ENCODE results near the gene MAMLD1.

MAMLD1 gene

GRCh38 chrX:150372756-150373155 is 9.6 kb downstream of the MAMLD1 start:
- Histone ChIP-seq H3K9ac (ENCODE audit: low read length in 5 of 5) (no peak overlapping the region), H3K27ac (ENCODE audit: low read depth, low read length) (no peak overlapping the region), H3K4me3 (ENCODE audit: low read depth in 1 of 5, low read length in 5 of 5) (no peak overlapping the region), H3K9me3 (ENCODE audit: control insufficient read depth in 5 of 5, low read length in 5 of 5) (no peaks in the 10 kb centered on the region), H3K4me1 (ENCODE audit: control insufficient read depth in 5 of 5, insufficient read depth in 5 of 5, low read length in 5 of 5) (no peaks in the 10 kb centered on the region), H3K27me3 (ENCODE audit: control insufficient read depth in 5 of 5, insufficient read depth in 4 of 5, low read length in 5 of 5) (peaks cover 0 to 10% (median 0%) of the 10 kb centered on the region in 5 donors), H3K36me3 (ENCODE audit: control insufficient read depth in 5 of 5, insufficient read depth in 5 of 5, low read length in 5 of 5) (no peaks in the 10 kb centered on the region)

DNA sequence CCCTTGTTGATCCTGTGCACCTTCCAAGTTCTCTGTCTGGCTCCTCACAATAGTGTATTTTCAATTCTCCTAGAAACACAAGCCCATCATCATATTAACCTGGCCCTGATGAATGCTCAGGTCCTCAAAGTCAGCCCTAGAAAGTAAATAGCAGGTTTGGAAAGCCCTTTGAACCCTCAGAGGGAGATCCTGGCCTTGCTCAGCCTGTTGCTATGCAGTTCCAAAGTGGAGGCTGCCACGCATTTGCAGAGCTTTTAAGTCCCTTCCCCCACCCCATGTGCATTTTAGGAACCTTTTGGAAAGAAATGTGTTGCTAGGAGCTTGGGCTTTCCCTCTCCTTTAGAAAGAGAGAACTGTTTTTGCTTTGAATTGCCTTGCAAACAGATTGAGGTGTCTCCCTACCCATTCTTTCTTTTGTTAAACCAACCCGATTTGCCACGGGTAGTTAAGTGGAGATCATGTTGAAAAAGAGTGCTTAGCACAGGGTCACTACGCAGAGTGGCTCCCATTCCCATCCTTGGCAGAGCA is 12.2 kb downstream of the MAMLD1 start:
- Histone ChIP-seq H3K27me3 (ENCODE audit: control insufficient read depth in 5 of 5, insufficient read depth in 4 of 5, low read length in 5 of 5) (peaks cover 0 to 10% (median 0%) of the 10 kb centered on the region in 5 donors), H3K9ac (ENCODE audit: low read length in 5 of 5) (no peak overlapping the region), H3K36me3 (ENCODE audit: control insufficient read depth in 5 of 5, insufficient read depth in 5 of 5, low read length in 5 of 5) (no peaks in the 10 kb centered on the region), H3K27ac (ENCODE audit: low read depth, low read length) (no peak overlapping the region), H3K9me3 (ENCODE audit: control insufficient read depth in 5 of 5, low read length in 5 of 5) (no peaks in the 10 kb centered on the region), H3K4me3 (ENCODE audit: low read depth in 1 of 5, low read length in 5 of 5) (no peak overlapping the region), H3K4me1 (ENCODE audit: control insufficient read depth in 5 of 5, insufficient read depth in 5 of 5, low read length in 5 of 5) (no peaks in the 10 kb centered on the region)

DNA sequence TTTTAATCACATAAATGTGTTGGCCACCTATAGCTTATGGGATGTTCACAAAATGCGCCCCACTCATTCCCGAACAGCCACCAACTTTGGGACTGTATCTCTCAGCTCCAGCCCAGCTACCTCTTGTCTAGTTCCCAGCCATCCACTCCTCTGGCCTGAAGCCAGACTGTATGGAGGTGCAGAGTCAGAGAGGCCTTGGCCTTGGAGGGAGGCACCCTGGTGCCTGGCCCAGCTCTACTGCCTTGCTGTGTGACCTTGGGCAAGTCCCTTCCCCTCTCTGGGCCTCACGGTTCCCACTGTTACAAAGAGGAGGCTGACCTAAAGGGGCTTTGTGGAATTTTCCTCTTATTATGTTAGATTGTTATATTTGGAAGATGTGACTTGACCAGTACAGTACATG is 13.9 kb downstream of the MAMLD1 start:
- Histone ChIP-seq H3K27ac (ENCODE audit: low read depth, low read length) (no peak overlapping the region), H3K9me3 (ENCODE audit: control insufficient read depth in 5 of 5, low read length in 5 of 5) (no peaks in the 10 kb centered on the region), H3K36me3 (ENCODE audit: control insufficient read depth in 5 of 5, insufficient read depth in 5 of 5, low read length in 5 of 5) (no peaks in the 10 kb centered on the region), H3K9ac (ENCODE audit: low read length in 5 of 5) (no peak overlapping the region), H3K4me1 (ENCODE audit: control insufficient read depth in 5 of 5, insufficient read depth in 5 of 5, low read length in 5 of 5) (no peaks in the 10 kb centered on the region), H3K27me3 (ENCODE audit: control insufficient read depth in 5 of 5, insufficient read depth in 4 of 5, low read length in 5 of 5) (peaks cover 0 to 3% (median 0%) of the 10 kb centered on the region in 5 donors), H3K4me3 (ENCODE audit: low read depth in 1 of 5, low read length in 5 of 5) (no peak overlapping the region)

DNA sequence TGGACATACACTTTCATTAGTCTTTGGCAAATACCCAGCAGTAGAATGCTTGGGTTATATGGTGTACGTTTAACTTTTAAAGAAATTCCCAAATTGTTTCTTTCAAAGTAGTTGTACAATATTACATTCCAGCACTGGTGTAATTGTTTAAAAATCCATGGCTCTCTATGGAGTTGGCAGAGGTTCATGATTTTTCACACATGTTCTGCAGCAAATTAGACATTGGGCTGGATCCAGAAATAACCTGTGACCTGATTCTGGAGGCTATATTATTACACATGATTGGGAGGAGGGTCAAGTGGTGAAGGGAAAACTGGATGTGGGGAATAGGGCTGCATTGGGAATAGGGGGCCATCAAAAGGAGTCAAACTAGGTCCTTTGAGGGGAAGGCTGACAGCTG is 41.9 kb downstream of the MAMLD1 start:
- H3K27ac ChIP-seq (ENCODE audit: low read depth, low read length), result no peak overlapping the region
- no peaks in the 10 kb centered on the region for H3K4me1 ChIP-seq (ENCODE audit: control insufficient read depth in 5 of 5, insufficient read depth in 5 of 5, low read length in 5 of 5)
- H3K36me3 ChIP-seq (ENCODE audit: control insufficient read depth in 5 of 5, insufficient read depth in 5 of 5, low read length in 5 of 5), result no peaks in the 10 kb centered on the region
- no peak overlapping the region for H3K4me3 ChIP-seq (ENCODE audit: low read depth in 1 of 5, low read length in 5 of 5)
- H3K27me3 ChIP-seq (ENCODE audit: control insufficient read depth in 5 of 5, insufficient read depth in 4 of 5, low read length in 5 of 5), result no peaks in the 10 kb centered on the region
- no peaks in the 10 kb centered on the region for H3K9me3 ChIP-seq (ENCODE audit: control insufficient read depth in 5 of 5, low read length in 5 of 5)
- no peak overlapping the region for H3K9ac ChIP-seq (ENCODE audit: low read length in 5 of 5)

GRCh38 chrX:150405576-150405975 is 42.5 kb downstream of the MAMLD1 start:
- no peak overlapping the region for H3K9ac ChIP-seq (ENCODE audit: low read length in 5 of 5)
- no peak overlapping the region for H3K27ac ChIP-seq (ENCODE audit: low read depth, low read length)
- H3K4me1 ChIP-seq (ENCODE audit: control insufficient read depth in 5 of 5, insufficient read depth in 5 of 5, low read length in 5 of 5), result peaks cover 0 to 2% (median 0%) of the 10 kb centered on the region in 5 donors
- no peaks in the 10 kb centered on the region for H3K9me3 ChIP-seq (ENCODE audit: control insufficient read depth in 5 of 5, low read length in 5 of 5)
- no peak overlapping the region for H3K4me3 ChIP-seq (ENCODE audit: low read depth in 1 of 5, low read length in 5 of 5)
- H3K36me3 ChIP-seq (ENCODE audit: control insufficient read depth in 5 of 5, insufficient read depth in 5 of 5, low read length in 5 of 5), result no peaks in the 10 kb centered on the region
- H3K27me3 ChIP-seq (ENCODE audit: control insufficient read depth in 5 of 5, insufficient read depth in 4 of 5, low read length in 5 of 5), result no peaks in the 10 kb centered on the region

DNA sequence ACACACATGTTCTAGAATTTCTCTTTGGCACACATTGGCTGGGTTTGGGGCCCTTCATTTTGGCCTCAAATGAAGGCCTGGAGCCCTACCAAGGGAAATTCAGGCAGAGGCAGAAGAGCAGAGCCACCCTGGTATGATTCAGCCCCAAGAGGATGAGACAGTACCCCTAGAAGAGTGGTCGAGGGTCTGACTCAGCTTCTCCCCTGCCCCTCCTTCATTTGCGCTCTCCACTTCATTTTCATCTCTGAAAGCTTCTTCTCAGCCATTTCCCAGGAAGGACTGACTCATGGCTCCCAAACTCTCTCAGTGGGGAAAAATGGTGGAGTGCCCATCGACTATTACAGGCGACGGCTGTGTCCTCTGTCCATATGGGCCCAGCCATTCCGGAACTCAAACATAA is 43.5 kb downstream of the MAMLD1 start:
- Histone ChIP-seq H3K27ac (ENCODE audit: low read depth, low read length) (no peak overlapping the region), H3K4me1 (ENCODE audit: control insufficient read depth in 5 of 5, insufficient read depth in 5 of 5, low read length in 5 of 5) (peaks cover 0 to 2% (median 0%) of the 10 kb centered on the region in 5 donors), H3K27me3 (ENCODE audit: control insufficient read depth in 5 of 5, insufficient read depth in 4 of 5, low read length in 5 of 5) (peaks cover 0 to 3% (median 0%) of the 10 kb centered on the region in 5 donors), H3K9ac (ENCODE audit: low read length in 5 of 5) (no peak overlapping the region), H3K9me3 (ENCODE audit: control insufficient read depth in 5 of 5, low read length in 5 of 5) (no peaks in the 10 kb centered on the region), H3K36me3 (ENCODE audit: control insufficient read depth in 5 of 5, insufficient read depth in 5 of 5, low read length in 5 of 5) (no peaks in the 10 kb centered on the region), H3K4me3 (ENCODE audit: low read depth in 1 of 5, low read length in 5 of 5) (no peak overlapping the region)

- Histone ChIP-seq H3K9me3 (ENCODE audit: control insufficient read depth in 5 of 5, low read length in 5 of 5) (no peaks in the 10 kb centered on the region), H3K4me1 (ENCODE audit: control insufficient read depth in 5 of 5, insufficient read depth in 5 of 5, low read length in 5 of 5) (peaks cover 0 to 2% (median 0%) of the 10 kb centered on the region in 5 donors), H3K27ac (ENCODE audit: low read depth, low read length) (no peak overlapping the region), H3K4me3 (ENCODE audit: low read depth in 1 of 5, low read length in 5 of 5) (no peak overlapping the region), H3K36me3 (ENCODE audit: control insufficient read depth in 5 of 5, insufficient read depth in 5 of 5, low read length in 5 of 5) (no peaks in the 10 kb centered on the region), H3K9ac (ENCODE audit: low read length in 5 of 5) (no peak overlapping the region), H3K27me3 (ENCODE audit: control insufficient read depth in 5 of 5, insufficient read depth in 4 of 5, low read length in 5 of 5) (peaks cover 0 to 3% (median 0%) of the 10 kb centered on the region in 5 donors)
Observed at GRCh38 chrX:150408007-150408406, 44.9 kb downstream of the MAMLD1 start.

DNA sequence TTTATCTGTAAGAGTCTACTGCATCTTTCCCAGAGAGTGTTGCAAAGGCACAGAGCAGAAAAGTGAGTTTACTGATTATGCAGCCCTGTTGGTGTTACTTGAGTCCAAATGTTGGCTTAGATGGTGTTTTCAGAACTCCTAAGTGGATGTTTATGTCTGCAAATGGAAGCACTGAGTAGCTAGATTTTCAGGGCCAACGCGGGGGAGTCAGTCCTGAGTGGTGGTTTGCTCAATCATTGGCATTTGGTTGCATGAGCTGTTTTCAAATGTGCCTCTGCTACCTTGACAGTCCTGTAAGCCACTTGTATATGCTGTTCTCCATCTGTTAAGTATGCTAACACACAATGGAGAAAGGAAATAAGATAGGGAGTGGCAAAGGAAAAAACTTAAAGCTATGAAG is 45.4 kb downstream of the MAMLD1 start:
- peaks cover 0 to 2% (median 0%) of the 10 kb centered on the region in 5 donors for H3K4me1 ChIP-seq (ENCODE audit: control insufficient read depth in 5 of 5, insufficient read depth in 5 of 5, low read length in 5 of 5)
- no peaks in the 10 kb centered on the region for H3K36me3 ChIP-seq (ENCODE audit: control insufficient read depth in 5 of 5, insufficient read depth in 5 of 5, low read length in 5 of 5)
- H3K27ac ChIP-seq (ENCODE audit: low read depth, low read length), result no peak overlapping the region
- no peaks in the 10 kb centered on the region for H3K9me3 ChIP-seq (ENCODE audit: control insufficient read depth in 5 of 5, low read length in 5 of 5)
- H3K27me3 ChIP-seq (ENCODE audit: control insufficient read depth in 5 of 5, insufficient read depth in 4 of 5, low read length in 5 of 5), result peaks cover 0 to 3% (median 0%) of the 10 kb centered on the region in 5 donors
- no peak overlapping the region for H3K9ac ChIP-seq (ENCODE audit: low read length in 5 of 5)
- no peak overlapping the region for H3K4me3 ChIP-seq (ENCODE audit: low read depth in 1 of 5, low read length in 5 of 5)

DNA sequence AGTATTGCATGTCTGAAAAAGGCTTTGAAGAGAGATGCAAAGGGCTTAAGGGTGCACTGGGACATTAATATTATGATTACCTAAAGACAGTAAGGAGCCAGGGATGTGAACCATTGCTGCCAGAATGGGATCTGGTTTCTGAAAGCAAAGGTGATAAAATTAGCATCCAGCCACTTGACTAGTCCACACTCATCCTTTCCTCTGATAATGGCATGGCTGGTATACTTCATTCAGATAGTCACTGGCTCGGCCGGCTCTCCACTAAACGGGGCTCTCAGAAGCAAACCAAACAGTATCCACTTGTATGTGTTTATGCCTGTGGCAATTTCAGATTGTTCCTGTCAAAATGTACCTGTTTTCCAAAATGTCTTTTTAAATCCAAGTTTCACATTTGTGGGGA is 46.4 kb downstream of the MAMLD1 start:
- Histone ChIP-seq H3K36me3 (ENCODE audit: control insufficient read depth in 5 of 5, insufficient read depth in 5 of 5, low read length in 5 of 5) (no peaks in the 10 kb centered on the region), H3K9ac (ENCODE audit: low read length in 5 of 5) (no peak overlapping the region), H3K4me3 (ENCODE audit: low read depth in 1 of 5, low read length in 5 of 5) (no peak overlapping the region), H3K27ac (ENCODE audit: low read depth, low read length) (no peak overlapping the region), H3K4me1 (ENCODE audit: control insufficient read depth in 5 of 5, insufficient read depth in 5 of 5, low read length in 5 of 5) (peaks cover 0 to 2% (median 0%) of the 10 kb centered on the region in 5 donors), H3K9me3 (ENCODE audit: control insufficient read depth in 5 of 5, low read length in 5 of 5) (no peaks in the 10 kb centered on the region), H3K27me3 (ENCODE audit: control insufficient read depth in 5 of 5, insufficient read depth in 4 of 5, low read length in 5 of 5) (peaks cover 0 to 3% (median 0%) of the 10 kb centered on the region in 5 donors)

DNA sequence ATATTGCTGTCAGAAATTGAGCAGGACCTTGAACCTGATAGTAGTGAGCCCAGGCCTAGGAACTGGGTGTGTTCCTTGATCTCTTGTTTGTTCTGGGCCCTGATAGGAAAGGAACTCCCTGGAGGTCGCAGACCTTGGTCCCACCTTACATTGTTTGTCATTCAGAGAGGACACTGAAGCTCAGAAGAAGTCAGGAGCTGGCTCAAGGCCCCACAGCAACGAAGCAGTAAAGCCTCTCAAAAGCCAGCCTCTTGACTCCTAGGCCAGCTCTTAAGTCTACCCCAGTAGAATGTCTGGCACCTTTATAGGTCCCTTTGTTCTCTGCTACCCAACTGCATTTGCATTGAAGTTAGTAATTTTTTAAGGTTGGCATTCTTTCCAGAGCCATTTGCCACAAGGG is 46.8 kb downstream of the MAMLD1 start:
- Histone ChIP-seq H3K4me3 (ENCODE audit: low read depth in 1 of 5, low read length in 5 of 5) (no peak overlapping the region), H3K27ac (ENCODE audit: low read depth, low read length) (no peak overlapping the region)

More for the DNA sequence above, 46.8 kb downstream of the MAMLD1 start:
- no peak overlapping the region for H3K9ac ChIP-seq (ENCODE audit: low read length in 5 of 5)
- H3K4me1 ChIP-seq (ENCODE audit: control insufficient read depth in 5 of 5, insufficient read depth in 5 of 5, low read length in 5 of 5), result peaks cover 0 to 2% (median 0%) of the 10 kb centered on the region in 5 donors
- H3K27me3 ChIP-seq (ENCODE audit: control insufficient read depth in 5 of 5, insufficient read depth in 4 of 5, low read length in 5 of 5), result peaks cover 0 to 3% (median 0%) of the 10 kb centered on the region in 5 donors
- H3K36me3 ChIP-seq (ENCODE audit: control insufficient read depth in 5 of 5, insufficient read depth in 5 of 5, low read length in 5 of 5), result no peaks in the 10 kb centered on the region
- H3K9me3 ChIP-seq (ENCODE audit: control insufficient read depth in 5 of 5, low read length in 5 of 5), result no peaks in the 10 kb centered on the region
